GM21367 (cell line): Measurements from ENCODE around the gene NCKAP5.

ENCODE experiments used
- ATAC-seq: cut with Tn5 transposase; IDR thresholded peaks from one replicate; pipeline ENCODE4 v1.9.1; 2021; ENCODE audit not compliant: unreplicated experiment

The NCKAP5 gene

GRCh38 chr2:133498662-133499585 is 69.3 kb downstream of the NCKAP5 start:
- peak; percentile 60 for ATAC-seq

- no peak for ATAC-seq
Measured at GRCh38 chr2:133497951-133498565, 70.2 kb downstream of the NCKAP5 start.

DNA sequence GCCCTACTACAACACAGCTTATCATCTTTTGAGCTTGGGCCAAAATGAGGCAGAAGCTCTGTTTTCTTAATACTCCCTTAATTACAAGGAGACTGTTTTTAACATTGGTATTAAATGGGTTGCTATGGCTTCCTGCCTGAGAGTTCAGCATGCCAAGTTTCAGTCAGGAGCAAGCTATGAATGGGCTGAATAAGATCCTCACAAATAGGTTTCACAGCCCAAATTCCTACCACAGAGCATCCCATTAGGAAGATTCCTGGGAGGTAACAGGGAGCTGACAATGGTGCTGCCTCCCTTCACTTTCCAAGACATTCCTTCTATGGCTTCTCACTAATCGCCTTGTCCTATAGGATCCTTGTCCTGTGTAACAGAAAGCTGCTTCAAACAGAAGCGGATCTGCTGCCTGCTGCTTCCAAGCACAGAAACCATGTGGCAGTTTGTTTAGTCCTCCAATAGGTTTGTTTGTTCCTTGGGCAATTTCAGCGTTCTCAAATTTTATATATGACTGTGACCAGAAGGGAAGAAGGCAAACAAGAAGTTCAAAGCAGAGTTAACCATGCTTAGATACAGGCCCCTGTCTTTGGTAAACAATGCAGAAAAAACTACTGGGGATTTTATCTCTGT is 70.9 kb downstream of the NCKAP5 start:
- ATAC-seq: no peak

DNA sequence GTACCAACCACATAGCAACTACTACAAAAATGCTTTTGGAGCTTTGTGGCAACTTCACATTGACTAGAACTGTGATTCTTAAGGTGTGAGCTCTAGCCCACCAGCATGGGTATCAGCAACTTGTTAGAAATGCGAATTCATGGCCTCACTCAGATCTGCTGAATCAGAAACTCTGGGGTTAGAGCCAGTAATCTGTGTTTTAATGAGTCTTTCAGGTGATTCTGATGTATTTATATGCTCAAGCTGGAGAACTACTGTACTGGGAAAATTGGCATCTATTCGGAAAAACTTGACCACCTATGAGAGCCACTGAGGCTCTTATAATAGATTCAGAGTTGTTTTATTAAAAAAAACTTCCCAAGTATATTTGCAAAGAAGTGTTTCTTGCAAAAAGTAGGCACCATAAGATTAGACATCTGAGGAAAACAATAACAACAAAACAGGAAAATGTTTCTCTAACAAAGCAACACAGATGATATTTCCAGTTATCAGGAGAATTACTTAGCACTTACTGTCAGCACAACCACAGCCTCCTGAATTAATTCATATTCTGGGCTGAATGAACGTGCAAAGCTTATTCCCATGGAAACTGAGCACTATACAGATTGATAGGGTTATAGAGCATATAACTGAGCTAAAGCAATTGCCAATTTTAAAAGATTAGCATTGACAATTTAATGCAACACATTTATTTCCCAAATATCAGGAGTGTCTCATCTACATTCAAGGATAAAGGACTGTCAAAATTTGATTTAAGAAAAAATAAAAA is 71.6 kb downstream of the NCKAP5 start:
- no peak for ATAC-seq

DNA sequence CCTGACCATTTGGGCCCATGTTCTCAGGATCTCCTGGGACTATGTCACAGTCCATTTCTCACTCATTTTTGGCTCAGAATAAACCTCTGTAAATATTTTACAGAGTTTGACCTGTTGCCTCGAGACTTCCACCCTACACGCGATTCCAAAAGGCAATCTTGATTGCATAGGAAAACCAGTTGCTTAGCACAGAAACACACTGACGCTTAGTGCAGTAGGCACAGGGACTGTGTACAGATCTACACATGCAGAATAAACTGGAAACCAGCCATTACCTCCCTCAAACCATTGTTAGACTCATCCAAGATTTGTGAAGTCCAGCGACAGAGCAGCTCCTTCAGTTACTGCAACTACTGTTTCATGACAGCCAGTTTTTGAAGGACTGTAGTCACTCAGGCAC is 73.0 kb downstream of the NCKAP5 start:
- ATAC-seq: no peak

DNA sequence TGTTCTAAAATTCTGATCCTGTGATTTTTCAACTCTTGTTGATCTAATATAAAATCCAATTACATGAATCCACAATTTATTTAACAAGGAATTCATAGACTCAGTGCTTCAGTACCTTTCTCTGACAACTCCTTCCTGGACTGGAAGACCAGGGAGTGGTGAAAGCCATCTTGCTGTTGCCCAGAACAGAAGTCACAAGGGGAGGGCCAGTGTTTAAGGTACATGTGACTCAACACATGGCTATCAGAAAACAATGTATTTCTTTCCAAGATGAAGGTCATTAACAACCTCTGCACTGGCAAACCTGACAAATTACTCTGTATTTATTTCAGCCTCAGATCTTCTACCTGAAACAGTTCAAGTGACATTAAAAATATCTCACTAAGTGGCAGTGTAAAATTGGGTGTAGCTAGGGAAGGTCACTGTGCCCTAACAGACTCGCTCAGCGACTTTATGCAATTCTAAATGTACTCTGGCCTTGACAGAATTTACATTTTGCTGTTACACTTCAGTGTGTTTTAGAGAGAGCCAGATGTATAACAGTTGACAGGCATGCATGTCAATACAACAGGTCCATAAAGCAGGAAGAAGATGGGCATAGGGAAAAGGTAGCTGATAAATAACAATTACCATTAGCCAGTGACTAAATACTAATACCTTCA is 75.4 kb downstream of the NCKAP5 start:
- ATAC-seq: no peak

DNA sequence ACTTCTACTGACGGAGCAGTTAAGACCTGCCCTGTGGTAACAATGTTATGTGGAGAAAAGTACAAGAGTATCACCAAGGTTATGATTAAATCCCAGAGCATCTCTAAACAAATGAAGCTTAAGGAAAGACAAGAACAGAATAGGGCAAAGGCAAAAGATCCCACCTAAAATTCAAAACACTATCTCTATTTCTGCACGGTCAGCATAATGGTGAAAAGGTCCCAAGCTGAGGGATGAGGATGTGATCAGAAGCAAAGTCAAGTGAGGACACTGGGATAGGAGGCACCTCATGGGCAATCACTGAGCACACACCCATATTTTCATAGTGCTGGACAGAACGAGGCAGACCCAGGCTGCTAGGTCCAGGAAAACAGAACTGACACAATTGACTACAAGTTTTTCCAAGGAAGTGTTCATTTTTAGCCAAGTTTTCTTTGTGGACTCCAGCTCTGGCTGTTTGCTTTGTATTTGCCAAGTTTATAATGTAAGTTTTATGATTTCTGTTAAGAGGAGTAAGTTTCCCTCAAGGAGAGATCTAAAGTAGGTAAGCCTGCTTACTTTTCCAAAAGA is 77.8 kb downstream of the NCKAP5 start:
- ATAC-seq: no peak

DNA sequence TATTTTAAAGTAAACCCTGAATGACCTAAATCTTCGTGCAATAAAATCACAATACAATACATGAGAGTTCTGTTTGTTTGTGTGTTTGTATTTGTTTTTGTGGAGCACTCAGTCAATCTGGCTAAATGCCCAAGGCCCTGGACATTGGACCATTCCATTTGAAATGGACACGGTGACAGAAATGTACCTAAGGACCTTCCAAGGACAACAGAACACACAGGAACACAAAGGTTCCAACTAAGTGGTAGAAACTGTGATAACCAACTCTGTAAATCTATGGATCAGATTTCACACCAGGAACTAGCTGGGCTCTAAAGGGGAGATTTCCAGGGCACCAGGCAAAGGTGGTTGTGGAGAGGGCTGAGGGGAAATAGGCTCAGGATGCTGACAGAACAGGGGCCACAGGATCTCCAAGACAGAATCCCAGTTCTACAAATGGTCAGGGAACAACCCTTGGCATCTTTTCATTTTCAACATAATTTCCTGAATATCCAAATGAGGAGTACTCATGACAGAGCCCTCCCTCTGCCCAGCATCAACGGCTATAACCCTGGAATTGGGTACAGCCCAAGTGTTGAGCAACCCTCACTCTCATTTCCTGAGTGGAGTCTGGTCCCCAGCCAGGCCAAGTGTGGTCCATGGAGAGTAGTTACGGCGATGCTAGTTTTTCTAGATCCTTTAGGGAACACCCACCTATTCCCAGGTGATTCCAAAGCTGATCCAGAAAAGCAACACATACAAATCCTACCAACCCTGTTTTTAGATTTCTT is 78.4 kb downstream of the NCKAP5 start:
- no peak for ATAC-seq

DNA sequence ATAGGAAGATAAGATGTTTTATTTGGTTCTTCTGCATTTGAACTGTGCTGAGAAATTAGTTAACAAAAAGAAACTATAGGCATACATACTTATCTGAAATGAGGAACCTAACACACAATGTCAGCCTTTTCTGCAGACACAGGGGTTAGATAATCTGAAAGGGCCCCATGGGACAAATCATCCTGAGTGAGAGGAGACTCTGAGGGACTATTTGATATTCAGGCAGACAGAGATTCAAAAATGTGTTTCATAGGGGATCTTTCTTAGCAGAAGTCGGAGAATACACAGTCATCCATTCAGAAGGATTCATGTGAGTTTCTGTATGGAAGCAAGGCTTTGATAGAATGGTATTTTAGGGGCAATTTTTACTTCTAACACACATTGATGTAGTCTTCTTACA is 79.1 kb downstream of the NCKAP5 start:
- ATAC-seq: no peak

DNA sequence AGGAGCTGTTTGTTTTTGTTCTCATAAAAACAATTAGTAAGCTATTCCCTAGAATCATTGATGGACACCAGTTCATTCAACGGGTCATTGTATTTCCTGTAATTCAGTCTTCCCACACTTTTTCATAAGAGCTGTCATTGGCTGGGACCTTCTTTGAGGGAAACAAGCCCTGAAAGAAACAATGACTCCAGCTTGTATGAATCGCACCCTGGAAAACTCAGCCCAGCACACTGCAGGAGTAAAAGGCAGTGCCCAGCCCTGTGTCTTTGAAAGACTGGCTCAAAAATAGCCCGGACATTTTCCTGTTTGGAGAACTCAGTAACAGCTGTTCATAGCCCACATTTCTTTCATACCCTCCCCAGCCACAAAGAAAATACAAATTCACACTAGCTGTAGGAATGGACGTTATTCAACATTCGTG is 81.5 kb downstream of the NCKAP5 start:
- no peak for ATAC-seq

- no peak for ATAC-seq
Measured at GRCh38 chr2:133485868-133486267, 82.4 kb downstream of the NCKAP5 start.

DNA sequence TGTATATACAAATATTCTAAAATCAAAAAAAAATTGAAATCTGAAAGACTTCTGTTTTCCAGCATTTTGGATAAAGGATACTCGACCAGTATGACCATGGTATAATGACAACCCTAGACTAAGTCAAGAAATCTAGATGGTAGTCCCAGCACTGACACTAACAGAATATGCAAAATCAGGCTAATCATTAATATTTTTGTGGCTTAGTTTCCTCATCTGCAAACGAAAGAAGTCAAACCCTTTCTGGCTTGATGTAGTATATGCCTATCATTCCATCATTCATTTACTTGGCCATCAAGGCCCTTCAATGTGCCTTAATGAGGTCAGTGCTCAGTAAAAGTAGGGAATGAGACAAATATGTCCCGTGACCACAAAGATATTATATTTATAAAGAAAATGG is 83.5 kb downstream of the NCKAP5 start:
- no peak for ATAC-seq

DNA sequence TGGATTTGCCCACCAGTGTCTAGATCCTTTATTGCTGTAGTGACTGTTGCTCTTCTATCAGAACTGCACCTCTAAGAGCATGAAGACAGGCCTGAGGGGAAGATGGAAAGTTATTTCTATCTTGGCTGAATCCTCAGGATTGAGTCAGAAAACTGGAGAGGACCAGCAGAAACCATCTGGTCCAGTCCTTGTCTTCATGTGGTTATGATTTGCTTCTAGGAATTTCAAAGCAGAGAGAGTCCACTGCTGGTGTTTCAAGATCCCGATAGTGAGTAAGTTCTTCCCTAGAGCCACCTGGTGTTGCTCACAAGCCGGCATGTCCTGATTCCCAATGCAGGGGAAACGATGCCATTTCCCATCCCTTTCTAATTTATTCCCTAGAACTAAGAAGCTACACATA is 84.2 kb downstream of the NCKAP5 start:
- ATAC-seq: no peak

GRCh38 chr2:133483181-133483580 is 85.1 kb downstream of the NCKAP5 start:
- ATAC-seq: no peak

DNA sequence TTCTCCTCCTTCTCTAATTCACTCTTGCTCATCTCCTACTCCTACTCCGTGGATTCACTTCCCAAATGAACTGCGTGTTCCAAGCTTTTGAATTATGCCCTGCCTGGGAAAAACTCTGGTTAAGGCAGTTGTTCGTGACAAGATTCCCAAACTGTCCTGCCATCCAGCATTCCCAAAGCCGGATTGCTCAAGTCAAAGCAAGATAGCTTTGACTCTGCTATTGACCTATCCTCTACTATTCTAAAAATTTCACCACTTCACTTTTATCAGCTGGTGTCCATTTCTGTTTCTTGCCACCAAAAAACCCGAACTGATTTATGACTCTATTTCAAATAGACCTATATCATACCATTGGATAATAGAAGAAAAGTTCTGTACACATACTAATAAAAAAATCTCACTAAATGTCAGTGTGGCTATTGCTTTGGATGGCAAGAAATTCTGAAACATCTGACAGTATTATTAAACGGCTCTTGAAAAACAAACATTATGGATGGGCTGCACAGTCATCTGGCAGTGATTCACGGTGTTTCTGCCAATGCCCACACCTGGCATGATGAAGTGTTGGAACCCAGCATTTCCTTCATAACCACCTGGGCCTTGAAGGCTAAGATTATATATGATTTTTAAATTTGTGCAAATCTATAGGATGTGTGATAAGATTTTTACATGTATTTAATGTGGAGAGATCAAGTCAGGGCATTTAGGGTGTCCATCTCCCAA is 87.4 kb downstream of the NCKAP5 start:
- no peak for ATAC-seq

DNA sequence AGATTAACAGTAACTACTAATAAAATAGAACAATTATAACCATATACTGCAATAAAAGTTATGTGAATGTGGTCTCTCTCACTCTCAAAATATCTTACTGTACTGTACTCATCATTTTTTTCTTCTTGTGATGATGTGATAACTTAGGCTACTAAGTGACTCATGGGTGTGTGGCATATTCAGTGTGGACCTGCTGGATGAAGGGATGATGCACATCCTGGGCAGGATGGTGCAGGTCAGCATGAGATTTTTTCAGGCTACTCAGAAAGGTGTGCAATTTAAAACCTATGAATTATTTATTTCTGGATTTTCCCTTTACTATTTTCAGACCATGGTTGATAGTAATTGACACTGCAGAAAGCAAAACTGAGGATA is 90.7 kb downstream of the NCKAP5 start:
- no peak for ATAC-seq

DNA sequence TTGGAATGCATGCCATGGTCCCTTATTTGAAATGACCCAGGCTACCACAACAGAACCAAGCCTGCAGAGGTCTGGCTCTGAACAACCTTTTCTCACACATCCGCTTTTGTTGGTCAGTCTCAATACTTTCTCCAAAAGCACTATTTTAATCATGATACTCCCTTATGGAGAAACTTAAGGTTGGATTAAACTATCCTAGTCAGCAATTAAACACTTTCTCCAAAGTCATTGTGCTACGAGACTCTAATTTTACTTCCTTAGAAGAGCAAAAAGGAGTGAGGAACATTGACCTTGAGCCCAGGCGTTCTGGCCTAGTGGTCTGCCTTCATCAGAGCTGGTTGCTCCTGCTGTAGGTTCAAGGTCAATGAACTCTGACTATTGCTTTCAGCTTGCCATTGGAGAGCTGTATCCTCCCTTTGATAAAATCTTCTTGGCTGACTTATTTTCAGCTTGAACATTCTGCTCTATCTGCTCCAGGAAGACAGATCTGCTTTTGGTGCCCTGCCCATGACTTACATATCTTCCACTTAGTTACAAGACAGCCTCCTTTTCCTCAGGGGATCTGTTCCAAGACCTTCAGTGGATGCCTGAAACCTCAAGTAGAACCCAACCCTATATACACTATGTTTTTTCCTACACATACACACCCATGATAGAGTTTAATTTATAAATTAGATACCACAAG is 91.2 kb downstream of the NCKAP5 start:
- no peak for ATAC-seq

DNA sequence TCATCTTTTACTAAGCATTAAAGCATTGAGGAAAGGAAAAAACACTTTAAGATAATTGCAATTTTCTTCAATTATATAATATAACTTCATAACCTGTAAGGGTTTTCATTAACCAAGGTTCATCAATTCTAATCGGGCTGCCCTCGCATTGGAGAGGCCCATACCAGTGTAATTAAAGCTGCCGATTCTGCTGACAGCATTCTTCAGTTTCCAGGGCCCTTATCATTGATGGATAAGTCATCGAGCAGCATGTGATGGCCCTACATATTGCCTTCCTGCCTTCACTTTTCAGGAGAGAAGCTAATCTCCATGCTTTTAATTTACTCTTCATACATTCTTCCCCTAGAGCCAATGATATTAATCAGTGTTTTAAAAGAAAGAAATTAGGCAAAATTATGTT is 92.0 kb downstream of the NCKAP5 start:
- no peak for ATAC-seq

GRCh38 chr2:133475610-133476009 is 92.7 kb downstream of the NCKAP5 start:
- no peak for ATAC-seq
